Spleen (tissue), 7 donors: ENCODE measurements around the gene PRPF8.
A peak's percentile ranks its signal among the peaks of the same experiment; 100 is the strongest.

ENCODE experiments used
- POLR2A ChIP-seq, 3 donors: fragments of 450-650 bp; IDR thresholded peaks; one replicate each; pipeline ENCODE4 v1.5.1; 2017; ENCODE audit warnings: antibody characterized with exemption in 3 of 3, mild to moderate bottlenecking in 1 of 3
- TF ChIP-seq, protein P1 (sequence below), 11 experiments: fragments of 200-600 bp in 7 of 11; fragments of 450-650 bp in 4 of 11; sonication (generic) in 4 of 11; IDR thresholded peaks in 8 of 11; conservative IDR thresholded peaks in 3 of 11; 1 replicate in 7 of 11; 2 replicates in 4 of 11; pipeline versions ENCODE4 v1.4.0 to v1.8.0; 2016 to 2021; ENCODE audit warnings: antibody characterized with exemption in 11 of 11, inconsistent platforms in 4 of 11, mild to moderate bottlenecking in 1 of 11
- donor health status: DM: no; HTN: no; CAD: no; lungs with moderate emphysema.
- donor health status: DM: no; HTN: no; CAD: no.
- donor health status: DM: no; HTN: no; CAD: no.

DNA sequence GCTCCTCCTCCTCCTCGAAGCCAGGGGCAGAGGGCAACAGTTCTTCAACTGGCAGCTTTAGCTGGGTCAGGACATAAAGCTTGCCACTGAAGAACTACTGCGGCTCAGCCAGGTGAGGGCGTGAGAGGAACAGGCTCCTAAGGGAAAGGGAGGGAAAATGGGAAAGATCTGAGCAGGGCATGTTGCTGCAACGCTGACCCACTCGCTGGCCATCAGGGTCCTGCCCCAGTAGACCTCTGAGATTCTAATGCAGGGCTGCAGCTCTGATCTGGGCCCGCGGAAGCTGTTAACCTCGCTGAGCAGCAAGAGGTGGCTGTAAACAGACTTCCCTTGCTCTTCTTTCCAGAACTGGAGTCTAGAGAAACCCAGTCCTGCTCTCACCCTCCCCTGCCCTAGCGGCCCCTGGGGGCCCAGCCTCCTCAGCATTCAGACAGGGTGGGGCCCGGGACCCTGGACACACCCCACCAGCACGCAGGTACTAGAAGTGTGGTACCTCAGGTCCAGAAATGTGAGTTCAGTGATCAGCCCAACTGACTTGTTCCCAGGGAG lies 29.3 kb upstream of the PRPF8 start:
- TF ChIP-seq, protein P1, sequence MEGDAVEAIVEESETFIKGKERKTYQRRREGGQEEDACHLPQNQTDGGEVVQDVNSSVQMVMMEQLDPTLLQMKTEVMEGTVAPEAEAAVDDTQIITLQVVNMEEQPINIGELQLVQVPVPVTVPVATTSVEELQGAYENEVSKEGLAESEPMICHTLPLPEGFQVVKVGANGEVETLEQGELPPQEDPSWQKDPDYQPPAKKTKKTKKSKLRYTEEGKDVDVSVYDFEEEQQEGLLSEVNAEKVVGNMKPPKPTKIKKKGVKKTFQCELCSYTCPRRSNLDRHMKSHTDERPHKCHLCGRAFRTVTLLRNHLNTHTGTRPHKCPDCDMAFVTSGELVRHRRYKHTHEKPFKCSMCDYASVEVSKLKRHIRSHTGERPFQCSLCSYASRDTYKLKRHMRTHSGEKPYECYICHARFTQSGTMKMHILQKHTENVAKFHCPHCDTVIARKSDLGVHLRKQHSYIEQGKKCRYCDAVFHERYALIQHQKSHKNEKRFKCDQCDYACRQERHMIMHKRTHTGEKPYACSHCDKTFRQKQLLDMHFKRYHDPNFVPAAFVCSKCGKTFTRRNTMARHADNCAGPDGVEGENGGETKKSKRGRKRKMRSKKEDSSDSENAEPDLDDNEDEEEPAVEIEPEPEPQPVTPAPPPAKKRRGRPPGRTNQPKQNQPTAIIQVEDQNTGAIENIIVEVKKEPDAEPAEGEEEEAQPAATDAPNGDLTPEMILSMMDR (IDR thresholded peaks at IDR 0.05 in 8 of 11, conservative IDR thresholded peaks at IDR 0.05 in 3 of 11): peak in 4 of 11 experiments; percentile 14 to 22 (median 16)
- no peak for TF ChIP-seq POLR2A (IDR thresholded peaks at IDR 0.05)
